Hepatocyte (in vitro differentiated cells): ENCODE results near the gene EEPD1.

Source experiments
- EZH2 ChIP-seq: fragments of 200-600 bp; sonication (generic); IDR thresholded peaks from 2 replicates; pipeline ENCODE4 v1.6.1; 2016; ENCODE audit warnings: antibody characterized with exemption, mild to moderate bottlenecking, borderline replicate concordance
- TF ChIP-seq, protein P1 (sequence below): fragments of 200-600 bp; sonication (generic); IDR thresholded peaks from 2 replicates; pipeline ENCODE4 v1.5.1; 2016; ENCODE audit warnings: antibody characterized with exemption, mild to moderate bottlenecking; ENCODE audit not compliant: poor library complexity

DNA sequence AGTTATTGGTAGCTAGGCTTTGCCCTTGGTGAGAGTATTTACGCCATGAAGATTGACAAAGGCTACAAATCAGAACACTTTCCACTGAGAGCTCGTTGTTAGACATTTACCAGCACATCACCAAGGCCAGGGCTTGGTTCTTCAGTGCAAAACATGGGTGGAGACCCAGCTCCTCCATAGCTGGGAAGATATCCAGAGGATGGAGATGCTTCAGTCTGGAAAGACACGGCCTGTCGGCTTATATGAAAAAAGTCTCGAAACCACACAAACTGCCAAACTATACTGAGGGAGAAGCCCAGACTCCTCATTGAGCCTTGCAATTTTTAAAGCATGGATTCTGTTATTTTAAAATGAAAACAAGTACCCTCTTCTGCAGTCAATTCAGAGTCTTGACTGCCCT, 153.2 kb downstream of the EEPD1 start:
- no peak for TF ChIP-seq EZH2
- TF ChIP-seq, protein P1, sequence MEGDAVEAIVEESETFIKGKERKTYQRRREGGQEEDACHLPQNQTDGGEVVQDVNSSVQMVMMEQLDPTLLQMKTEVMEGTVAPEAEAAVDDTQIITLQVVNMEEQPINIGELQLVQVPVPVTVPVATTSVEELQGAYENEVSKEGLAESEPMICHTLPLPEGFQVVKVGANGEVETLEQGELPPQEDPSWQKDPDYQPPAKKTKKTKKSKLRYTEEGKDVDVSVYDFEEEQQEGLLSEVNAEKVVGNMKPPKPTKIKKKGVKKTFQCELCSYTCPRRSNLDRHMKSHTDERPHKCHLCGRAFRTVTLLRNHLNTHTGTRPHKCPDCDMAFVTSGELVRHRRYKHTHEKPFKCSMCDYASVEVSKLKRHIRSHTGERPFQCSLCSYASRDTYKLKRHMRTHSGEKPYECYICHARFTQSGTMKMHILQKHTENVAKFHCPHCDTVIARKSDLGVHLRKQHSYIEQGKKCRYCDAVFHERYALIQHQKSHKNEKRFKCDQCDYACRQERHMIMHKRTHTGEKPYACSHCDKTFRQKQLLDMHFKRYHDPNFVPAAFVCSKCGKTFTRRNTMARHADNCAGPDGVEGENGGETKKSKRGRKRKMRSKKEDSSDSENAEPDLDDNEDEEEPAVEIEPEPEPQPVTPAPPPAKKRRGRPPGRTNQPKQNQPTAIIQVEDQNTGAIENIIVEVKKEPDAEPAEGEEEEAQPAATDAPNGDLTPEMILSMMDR: no peak
